Activated gamma-delta T cell treated with Interleukin-2 at 50 U/mL for 16 hours (primary cell): ENCODE measurements around the gene CIAPIN1.
"Not testable (repeated sequence)": the region's sequence is repeated elsewhere in the genome, so short reads cannot be mapped to it uniquely, and the experiment has no call there.

Experiments
- DNase-seq: peaks from one replicate; pipeline ENCODE4 v3.0.0-alpha.2; 2020

The CIAPIN1 gene

DNA sequence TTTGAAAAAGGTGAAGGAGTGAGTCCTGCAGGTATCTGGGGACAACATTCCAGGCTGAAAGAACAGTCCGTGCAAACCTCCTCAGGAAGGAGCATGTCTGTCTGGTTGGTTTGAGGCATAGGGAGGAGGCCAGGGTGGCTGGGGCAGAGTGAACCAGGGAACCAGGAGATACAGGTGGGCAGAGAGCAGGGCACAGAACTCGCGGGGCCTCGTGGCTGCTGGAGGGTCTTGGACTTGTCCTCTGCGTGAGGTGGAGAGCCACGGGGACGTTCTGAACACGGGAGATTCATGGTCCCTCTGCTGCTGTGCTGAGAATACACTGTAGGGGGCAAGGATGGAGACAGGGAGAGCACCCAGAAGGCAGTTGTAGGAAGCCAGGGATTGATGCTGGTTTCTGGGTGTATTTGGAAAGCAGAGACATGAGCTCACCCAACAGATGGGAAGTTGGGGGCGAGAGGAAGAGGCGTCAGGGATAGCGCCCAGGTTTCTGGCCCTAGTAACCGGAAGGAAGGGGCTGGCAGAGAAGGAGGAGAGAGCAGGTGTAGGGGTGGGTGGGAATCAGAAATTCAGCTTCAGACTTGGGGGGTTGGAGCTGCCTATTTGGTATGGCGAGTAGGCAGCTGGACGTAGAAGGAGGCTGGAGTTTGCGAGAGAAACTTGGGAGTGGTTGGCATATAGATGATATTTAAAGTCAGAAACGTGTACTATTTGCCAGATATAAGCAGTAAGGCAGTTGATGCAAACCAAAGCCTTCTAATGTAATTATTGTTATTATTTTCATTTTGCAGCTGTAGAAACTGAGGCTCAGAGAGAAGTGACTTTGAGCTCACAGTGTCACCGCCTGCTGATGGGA lies 43.0 kb downstream of the CIAPIN1 start, which contains the start of gene CCL17:
TSS of gene CCL17 (plus strand) at position 803 of the 853 bp plus-strand sequence. CDS start 9,166 bp downstream, outside the sequence.
- DNase-seq = no peak

DNA sequence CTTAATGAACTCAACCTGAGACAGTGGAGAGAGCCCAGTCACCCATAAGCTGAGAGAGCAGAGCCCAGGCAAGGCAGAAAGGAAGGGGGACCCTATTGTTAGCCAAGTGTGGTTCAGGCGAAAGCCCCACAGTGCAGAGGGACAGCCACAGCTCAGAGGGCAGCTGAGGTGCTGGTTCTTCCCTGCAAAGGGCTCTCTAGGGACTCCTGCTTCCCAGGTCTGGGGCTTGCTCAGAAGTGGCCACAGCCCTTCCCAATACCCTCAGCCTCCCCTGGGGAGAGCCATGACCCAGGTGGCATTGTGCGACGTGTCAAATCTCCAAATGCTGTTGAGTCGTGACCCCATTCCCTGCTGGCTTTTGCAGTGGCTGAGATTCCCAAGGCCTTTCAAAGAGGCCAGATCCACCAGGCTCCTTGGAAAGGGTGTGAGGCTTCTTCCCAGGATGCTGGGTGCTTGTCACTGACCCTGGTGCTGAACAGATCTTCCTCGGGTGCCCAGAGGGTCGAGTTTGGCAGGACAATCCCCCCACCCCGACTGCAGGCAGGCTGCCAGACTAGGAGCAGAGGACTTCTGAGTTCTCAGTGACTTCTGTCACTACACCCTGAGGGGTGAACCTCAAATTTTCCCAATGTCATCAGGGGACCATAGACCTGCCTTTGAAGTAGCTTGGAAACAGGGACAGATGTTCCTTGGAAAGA lies 45.1 kb downstream of the CIAPIN1 start:
- DNase-seq = no peak

DNA sequence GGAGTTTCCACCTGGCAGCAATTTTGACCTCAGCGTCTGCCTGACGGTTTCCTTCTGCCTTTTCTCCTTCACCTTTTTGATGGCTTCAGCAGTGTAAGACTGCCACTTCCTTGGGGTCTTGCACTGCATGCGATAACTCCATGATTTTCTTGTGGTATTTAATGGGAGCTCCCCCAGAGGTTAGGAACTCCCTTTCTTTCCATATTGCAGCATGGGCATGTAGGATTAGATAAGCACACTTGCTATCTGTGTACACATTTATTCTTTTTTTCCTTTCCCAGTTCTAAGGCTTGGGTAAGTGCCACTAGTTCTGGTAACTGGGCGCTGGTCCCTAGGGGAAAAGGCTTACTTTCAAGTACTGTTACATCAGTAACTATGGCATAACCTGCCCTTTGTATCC lies 49.7 kb downstream of the CIAPIN1 start:
- DNase-seq = not testable (repeated sequence)

DNA sequence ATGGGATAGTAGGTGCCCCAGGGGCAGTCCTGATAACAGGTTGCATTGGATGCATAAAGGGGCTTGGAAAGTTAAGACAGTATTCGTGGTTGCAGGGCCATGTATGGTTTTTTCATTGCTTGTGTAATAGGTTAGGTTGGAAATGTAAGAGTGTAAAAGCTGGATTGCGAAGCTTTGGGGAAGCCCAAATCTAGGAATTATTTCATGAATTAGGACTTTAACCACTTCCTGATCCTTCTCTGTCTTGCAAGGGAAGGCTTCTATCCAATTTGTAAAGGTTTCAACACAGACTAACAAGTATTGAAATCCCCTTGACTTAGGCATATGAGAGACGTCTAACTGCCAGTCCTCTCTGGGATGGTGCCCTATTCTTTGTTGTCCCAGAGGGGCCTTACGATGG lies 50.4 kb downstream of the CIAPIN1 start:
- no peak for DNase-seq

DNA sequence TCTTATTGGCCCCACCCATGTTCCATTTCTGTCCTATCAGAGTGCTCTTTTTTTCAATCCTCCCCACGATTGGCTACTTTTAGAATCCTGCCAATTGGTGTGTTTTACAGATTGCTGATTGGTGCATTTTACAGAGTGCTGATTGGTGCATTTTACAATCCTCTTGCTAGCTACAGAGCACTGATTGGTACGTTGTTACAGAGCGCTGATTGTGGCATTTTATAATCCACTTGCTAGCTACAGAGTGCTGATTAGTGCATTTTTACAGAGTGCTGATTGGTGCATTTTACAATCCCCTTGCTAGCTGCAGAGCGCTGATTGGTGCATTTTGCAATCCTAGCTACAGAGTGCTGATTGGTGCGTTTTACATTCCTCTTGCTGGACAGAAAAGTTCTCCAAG lies 52.2 kb downstream of the CIAPIN1 start:
- no peak for DNase-seq

DNA sequence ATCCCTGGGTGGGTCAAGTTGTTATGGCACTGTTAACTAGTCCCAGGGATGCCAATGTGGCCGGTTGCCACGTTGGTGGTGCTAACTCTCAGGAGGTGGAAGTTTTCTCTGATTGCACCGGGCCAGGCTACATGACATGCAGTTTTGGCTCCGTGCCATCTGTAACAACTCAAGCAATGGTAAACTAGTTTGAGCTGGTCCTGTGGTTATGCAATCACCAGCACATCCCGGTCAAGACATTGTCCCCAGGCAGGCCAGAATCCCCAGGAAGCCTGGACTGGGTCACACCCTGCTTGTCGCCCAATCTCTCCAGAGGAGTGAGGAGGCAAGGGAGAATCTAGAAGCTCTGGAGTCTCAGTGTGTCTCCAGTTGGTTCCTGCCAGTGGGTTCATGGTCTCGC lies 52.7 kb downstream of the CIAPIN1 start:
- no peak for DNase-seq

DNA sequence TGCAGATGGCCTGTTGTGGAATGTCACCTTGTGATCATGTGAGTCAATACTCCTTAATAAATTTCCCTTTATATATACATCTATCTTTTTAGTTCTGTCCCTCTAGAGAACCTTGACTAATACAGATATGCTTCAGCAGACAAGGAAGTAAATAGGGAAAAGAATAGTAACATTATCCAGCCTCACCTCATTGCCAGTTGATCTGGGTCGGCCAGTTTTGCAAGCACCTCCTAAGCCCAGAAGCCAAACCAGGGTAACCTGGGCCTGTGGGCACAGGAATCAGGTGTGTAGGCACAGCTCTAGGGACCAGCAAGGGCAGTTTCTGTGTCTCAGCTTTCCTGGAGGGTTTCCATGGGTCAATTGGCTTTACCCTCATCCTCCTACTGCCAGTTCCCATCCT lies 54.5 kb downstream of the CIAPIN1 start:
- DNase-seq = no peak

DNA sequence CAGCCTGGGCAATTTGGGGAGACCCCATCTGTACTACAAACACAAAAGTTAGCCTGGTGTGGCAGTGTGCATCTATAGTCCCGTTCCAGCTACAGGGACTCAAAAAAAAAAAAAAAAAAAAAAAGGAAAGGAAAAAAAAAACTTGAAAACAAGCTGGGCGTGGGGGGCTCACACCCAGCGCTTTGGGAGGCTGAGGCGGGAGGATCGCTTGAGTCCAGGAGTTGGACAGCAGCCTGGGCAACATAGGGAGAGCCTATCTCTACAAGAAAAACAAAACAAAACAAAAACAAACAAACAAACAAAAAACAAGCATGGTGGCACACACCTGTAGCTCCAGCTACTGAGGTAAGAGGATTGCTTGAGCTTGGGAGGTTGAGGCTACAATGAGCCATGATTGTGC lies 55.5 kb downstream of the CIAPIN1 start:
- no peak for DNase-seq

DNA sequence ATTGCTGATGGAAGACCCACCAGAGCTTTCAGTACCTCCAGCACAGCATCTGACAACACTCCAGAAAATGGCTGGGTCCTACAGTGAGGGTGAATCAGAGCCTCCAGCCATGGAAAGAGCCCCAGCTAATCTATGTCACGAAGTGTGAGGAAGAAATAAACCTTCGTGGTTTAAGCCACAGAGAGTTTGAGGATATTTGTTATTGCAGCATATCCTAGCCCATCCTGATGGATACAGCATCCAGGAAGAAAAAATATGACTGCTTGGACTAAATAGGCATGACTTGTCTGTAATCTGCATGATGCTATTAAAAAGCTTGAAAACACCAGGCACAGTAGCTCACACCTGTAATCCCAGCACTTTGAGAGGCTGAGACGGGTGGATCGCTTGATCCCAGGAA lies 55.9 kb downstream of the CIAPIN1 start:
- no peak for DNase-seq

DNA sequence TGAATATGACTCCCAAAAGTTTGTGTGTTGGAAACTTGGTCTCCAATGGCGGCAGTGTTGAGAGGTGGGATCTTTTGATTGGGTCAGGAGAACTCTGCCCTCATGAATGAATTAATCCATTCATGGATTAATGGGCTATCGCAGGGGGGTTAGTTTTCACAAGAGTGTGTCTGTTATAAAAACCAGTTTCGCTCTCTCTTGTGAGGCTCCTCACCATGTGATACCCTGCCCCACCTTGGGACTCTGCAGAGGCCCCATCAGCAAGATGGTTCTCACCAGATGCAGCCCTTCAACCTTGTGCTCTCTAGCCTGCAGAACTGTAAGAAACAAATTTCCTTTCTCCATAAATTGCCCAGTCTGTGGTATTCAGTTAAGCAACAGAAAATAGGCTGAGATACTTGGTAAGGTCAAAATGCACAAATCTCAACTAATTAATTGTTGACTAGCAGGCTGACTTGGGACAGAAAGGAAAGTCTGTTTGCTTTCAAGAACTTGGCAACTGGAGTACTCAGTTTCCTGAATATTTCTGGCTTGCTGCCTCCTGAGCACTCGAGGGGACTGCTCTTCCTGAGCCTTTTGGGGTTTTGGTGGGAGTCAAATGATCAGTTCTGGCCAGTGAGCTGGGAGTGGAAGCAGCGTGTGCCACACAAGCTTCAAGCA lies 56.4 kb downstream of the CIAPIN1 start:
- DNase-seq = no peak

DNA sequence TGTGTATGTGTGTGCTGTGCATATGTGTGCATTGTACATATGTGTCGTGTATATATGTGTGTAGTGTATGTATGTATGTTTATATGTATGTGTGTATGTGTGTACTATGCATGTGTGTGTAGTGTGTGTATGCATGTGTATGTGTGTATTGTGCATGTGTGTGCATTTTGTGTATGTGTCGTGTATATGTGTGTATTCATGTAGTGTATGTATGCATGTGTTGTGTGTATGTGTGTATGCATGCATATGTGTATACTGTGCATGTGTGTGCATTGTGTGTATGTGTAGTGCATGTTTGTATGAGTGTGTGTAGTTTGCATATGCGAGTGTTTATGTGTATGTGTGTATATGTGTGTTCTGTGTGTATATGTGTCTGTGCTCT lies 58.1 kb downstream of the CIAPIN1 start:
- no peak for DNase-seq

DNA sequence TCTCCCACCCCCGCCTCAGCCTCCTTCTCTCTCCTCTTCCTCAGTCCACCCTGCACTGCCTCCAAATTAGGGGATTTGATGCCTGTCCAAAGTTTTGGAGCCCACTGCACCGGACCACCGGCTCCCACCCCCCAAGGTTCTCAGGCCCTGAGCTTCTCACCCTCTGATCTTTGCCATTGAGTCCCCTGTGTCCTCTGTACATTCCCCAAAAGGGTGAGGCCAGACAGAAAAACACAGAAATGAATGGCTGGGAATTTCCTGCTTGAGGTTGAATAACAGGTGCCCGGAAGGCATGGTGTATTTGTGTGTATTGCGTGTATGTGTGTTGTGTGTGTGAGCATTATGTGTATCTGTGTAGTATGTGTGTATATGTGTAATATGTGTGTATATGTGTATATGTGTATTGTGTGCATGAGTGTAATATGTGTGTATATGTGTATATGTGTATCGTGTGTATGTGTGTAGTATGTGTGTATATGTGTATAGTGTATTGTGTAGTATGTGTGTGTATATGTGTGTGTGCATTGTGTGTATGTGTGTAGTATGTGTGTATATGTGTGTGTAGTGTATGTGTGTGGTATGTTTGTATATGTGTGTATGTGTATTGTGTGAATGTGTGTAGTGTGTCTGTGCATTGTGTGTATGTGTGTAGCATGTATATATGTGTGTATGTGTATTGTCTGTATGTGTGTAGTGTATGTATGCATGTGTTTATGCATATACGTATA lies 58.7 kb downstream of the CIAPIN1 start:
- no peak for DNase-seq

DNA sequence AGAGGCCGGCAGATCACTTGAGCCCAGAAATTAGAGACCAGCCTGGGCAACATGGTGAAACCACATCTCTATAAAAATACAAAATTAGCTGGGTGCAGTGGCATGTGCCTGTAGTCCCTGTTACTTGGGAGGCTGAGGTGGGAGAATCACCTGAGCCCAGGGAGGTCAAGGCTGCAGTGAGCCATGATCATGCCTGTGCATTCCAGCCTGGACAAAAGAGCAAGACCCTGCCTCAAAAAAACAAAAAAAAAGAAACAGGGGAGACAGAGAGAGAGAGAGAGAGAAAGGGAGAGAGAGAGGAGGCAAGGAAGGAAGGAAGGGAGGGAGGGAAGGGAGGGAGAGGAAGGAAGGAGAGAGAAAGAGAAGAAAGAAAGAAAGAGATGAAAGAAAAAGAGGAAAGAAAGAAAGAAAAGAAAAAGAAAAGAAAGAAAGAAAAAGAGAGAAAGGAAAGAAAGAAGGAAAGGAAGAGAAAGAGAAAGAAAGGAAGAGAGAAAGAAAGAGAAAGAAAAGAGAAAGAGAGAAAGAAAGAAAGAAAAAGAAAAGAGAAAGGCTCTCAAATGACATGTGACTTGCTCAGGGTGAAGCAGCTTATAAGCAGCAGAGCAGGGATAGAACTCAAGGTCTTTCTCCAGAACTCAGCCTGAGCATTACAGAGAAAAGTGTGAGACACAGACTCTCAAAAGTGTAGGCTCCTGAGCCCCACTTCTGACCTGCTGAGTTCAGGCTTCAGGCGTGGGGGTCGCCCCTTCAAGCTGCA lies 59.4 kb downstream of the CIAPIN1 start:
- DNase-seq = no peak

DNA sequence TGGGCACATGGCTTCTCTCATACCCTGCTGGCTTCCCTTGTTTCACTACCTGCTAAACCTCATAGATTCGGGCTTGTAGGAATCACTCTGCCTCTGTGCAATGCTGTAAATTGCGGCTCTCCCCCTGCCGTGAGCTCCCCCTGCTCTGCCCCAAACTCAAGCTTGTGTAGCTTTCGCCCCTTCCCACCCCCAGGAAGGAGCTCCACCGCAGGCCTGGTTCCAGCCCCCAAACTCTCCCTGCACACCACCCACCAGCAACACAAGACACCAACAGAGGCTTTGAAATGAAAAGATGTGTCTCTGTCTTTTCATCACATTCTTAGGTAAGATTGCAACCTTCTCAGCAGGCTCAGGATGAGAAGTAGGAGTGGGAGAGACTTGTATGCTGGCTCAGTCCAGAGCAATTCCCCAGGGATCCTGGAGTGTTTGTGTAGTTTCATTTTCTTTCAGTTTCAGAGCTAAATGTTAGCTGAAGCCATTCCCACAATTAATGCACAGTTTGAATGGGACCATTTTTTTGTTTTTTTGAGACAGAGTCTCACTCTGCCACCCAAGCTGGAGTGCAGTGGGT lies 60.7 kb downstream of the CIAPIN1 start:
- no peak for DNase-seq

DNA sequence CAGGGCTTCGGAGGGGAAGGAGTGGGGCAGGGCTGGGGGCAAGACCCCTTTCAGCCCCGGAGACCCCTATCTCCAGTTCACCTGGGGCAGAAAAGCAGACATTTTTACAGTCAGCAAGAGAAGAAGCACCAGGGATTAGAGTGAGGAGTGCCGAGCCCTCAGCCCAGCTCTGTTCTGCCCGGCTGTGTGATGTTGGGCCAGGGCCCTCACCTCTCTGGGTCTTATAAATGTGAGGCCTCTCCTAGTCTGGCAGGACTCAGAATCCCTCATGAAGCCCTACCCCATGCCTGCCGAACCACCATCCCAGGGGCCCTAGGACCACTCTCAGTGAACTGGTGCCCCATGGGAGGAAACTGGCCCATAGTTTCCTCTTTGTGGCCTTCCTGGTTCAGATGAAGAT lies 62.1 kb downstream of the CIAPIN1 start:
- no peak for DNase-seq

DNA sequence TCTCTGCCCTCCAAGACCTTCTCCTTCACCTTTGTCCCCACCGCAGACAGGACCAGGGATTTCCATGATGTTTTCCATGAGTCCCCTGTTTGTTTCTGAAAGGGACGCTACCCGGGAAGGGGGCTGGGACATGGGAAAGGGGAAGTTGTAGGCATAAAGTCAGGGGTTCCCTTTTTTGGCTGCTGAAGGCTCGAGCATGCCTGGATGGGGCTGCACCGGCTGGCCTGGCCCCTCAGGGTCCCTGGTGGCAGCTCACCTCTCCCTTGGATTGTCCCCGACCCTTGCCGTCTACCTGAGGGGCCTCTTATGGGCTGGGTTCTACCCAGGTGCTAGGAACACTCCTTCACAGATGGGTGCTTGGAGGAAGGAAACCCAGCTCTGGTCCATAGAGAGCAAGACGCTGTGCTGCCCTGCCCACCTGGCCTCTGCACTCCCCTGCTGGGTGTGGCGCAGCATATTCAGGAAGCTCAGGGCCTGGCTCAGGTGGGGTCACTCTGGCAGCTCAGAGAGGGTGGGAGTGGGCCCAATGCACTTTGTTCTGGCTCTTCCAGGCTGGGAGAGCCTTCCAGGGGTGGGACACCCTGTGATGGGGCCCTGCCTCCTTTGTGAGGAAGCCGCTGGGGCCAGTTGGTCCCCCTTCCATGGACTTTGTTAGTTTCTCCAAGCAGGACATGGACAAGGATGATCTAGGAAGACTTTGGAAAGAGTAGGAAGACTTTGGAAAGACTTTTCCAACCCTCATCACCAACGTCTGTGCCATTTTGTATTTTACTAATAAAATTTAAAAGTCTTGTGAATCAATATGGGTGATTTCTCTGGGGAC lies 62.7 kb downstream of the CIAPIN1 start:
- no peak for DNase-seq

DNA sequence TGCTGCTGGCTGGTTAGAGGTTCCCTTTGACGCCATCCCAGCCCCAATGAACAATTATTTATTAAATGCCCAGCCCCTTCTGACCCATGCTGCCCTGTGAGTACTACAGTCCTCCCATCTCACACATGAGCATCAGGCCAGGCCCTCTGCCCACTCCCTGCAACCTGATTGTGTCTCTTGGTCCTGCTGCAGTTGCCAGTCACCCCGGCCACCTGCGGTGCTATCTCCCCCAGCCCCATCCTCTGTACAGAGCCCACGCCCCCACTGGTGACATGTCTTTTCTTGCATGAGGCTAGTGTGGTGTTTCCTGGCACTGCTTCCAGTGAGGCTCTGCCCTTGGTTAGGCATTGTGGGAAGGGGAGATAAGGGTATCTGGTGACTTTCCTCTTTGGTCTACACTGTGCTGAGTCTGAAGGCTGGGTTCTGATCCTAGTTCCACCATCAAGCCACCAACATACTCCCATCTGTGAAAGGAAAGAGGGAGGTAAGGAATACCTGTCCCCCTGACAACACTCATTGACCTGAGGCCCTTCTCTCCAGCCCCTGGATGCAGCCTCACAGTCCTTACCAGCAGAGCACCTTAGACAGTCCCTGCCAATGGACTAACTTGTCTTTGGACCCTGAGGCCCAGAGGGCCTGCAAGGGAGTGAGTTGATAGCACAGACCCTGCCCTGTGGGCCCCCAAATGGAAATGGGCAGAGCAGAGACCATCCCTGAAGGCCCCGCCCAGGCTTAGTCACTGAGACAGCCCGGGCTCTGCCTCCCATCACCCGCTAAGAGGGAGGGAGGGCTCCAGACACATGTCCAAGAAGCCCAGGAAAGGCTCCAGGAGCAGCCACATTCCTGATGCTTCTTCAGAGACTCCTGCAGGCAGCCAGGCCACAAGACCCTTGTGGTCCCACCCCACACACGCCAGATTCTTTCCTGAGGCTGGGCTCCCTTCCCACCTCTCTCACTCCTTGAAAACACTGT lies 63.6 kb downstream of the CIAPIN1 start:
- DNase-seq = no peak

DNA sequence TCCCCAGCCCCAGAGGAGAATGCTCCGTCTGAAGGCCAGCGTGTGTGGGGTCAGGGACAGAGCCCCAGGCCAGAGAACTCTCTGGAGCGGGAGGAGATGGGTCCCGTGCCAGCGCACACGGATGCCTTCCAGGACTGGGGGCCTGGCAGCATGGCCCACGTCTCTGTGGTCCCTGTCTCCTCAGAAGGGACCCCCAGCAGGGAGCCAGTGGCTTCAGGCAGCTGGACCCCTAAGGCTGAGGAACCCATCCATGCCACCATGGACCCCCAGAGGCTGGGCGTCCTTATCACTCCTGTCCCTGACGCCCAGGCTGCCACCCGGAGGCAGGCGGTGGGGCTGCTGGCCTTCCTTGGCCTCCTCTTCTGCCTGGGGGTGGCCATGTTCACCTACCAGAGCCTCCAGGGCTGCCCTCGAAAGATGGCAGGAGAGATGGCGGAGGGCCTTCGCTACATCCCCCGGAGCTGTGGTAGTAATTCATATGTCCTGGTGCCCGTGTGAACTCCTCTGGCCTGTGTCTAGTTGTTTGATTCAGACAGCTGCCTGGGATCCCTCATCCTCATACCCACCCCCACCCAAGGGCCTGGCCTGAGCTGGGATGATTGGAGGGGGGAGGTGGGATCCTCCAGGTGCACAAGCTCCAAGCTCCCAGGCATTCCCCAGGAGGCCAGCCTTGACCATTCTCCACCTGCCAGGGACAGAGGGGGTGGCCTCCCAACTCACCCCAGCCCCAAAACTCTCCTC lies 64.5 kb downstream of the CIAPIN1 start:
- no peak for DNase-seq
